Eye (tissue), 1 donor: ENCODE data around the gene ZNF14.
"Not testable (repeated sequence)": the region's sequence is repeated elsewhere in the genome, so short reads cannot be mapped to it uniquely, and the experiment has no call there.

Source experiments
- DNase-seq: peaks from one replicate; pipeline ENCODE4 v3.0.0-alpha.2; 2015

Gene ZNF14

DNA sequence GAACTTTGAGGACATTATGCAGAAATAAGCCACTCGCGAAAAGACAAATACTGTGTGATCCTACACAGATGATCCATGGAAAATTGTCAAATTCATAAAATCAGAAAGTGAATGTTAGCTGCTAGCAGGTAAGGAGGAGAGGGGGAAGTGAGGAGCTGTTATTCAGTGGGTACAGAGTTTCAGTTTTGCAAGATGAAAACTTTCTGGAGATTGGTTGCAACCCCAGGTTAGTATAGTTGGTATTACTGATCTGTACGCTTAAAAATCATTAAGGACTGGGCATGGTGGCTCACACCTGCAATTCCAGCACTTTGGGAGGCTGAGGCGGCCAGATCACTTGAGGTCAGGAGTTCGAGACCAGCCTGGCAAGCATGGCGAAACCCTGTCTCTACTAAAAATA lies 46.3 kb downstream of the ZNF14 start:
- no peak for DNase-seq

DNA sequence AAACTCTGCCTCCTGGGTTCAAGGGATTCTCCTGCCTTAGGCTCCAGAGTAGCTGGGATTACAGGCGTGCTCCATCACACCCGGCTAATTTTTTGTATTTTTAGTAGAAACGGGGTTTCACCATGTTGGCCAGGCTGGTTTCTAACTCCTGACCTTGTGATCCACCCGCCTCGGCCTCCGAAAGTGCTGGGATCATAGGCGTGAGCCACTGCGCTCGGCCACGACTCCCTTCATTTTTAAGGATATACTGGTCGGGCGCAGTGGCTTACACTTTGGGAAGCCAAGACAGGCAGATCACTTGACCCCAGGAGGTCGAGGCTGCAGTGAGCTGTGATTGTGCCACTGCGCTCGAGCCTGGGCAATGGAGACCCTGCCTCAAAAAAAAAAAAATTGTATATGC lies 46.8 kb downstream of the ZNF14 start:
- not testable (repeated sequence) for DNase-seq

DNA sequence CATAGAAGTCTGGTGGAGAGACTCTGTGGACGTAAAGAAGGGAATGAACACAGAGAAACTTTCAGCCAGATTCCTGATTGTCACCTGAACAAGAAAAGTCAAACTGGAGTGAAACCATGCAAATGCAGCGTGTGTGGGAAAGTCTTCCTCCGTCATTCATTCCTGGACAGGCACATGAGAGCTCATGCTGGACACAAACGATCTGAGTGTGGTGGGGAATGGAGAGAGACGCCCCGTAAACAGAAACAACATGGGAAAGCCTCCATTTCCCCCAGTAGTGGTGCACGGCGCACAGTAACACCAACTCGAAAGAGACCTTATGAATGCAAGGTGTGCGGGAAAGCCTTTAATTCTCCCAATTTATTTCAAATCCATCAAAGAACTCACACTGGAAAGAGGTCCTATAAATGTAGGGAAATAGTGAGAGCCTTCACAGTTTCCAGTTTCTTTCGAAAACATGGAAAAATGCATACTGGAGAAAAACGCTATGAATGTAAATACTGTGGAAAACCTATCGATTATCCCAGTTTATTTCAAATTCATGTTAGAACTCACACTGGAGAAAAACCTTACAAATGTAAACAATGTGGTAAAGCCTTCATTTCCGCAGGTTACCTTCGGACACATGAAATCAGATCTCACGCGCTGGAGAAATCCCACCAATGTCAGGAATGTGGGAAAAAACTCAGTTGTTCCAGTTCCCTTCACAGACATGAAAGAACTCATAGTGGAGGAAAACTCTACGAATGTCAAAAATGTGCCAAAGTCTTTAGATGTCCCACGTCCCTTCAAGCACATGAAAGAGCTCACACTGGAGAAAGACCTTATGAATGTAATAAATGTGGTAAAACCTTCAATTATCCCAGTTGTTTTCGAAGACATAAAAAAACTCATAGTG lies 53.5 kb downstream of the ZNF14 start:
- no peak for DNase-seq

DNA sequence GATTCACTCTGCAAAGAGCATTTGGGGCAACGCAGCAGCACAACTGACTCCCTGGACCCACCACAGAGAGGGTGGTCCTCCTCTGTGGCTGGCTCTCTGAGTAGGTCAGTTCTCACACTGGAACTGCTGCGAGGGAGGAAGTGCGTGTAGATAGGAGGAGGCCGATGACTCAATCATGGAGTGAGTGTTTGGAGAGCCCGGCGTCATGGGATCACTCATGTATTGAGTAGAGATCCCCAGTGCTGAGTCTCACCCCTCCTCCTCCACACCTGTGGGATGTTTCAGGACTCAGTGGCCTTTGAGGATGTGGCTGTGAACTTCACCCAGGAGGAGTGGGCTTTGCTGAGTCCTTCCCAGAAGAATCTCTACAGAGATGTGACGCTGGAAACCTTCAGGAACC lies 55.3 kb downstream of the ZNF14 start:
- DNase-seq = no peak

DNA sequence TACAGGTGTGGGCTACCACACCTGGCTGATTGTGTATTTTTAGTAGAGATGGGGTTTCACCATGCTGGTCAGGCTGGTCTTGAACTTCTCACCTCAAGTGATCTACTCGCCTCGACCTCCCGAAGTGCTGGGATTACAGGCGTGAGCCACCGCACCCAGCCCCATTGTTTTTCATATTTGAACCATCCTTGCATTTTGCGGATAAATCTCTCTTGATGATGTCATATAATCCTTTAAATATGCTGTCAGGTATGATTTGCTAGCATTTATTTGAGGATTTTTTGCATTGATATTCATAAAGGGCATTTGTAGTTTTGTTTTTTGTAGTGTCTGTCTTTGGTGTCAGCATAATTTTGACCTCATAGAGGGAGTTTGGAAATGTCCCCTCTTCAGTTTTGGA lies 58.6 kb downstream of the ZNF14 start:
- DNase-seq = no peak

DNA sequence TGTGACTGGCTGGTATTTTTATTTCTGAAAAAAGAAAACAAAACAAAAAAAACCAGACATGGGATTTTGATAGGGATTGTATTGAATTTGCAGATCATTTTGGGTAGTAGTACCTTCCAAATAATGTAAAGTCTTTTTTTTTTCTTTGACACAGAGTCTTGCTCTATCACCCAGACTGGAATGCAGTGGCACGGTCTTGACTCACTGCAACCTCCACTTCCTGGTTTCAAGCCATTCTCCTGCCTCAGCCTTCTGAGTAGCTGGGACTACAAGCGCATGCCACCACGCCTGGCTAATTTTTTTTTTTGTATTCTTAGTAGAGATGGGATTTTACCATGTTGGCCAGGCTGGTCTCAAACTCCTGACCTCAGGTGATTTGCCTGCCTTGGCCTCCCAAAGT lies 60.1 kb downstream of the ZNF14 start:
- DNase-seq = no peak

DNA sequence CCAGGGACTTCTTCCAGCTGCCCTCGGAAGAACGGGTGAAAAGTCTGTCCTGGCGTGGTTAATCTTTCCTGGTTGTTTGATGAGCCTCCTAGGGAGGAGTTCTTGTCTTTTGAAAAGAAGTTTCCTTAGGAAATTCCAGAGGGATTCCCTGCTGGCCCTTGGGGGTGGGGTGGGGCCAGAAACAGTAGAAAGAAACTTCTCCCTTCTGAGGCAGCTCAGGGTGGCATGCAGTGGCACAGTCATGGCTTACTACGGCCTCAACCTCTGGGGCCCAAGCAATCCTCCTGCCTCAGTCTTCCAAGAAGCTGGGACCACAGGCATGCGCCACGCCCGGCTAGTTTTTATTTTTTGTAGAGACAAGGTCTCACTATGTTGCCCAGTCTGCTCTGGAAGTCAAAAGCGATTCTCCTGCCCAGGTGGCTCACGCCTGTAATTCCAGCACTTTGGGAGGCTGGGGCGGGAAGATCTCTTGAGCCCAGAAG lies 62.8 kb downstream of the ZNF14 start:
- DNase-seq = no peak

DNA sequence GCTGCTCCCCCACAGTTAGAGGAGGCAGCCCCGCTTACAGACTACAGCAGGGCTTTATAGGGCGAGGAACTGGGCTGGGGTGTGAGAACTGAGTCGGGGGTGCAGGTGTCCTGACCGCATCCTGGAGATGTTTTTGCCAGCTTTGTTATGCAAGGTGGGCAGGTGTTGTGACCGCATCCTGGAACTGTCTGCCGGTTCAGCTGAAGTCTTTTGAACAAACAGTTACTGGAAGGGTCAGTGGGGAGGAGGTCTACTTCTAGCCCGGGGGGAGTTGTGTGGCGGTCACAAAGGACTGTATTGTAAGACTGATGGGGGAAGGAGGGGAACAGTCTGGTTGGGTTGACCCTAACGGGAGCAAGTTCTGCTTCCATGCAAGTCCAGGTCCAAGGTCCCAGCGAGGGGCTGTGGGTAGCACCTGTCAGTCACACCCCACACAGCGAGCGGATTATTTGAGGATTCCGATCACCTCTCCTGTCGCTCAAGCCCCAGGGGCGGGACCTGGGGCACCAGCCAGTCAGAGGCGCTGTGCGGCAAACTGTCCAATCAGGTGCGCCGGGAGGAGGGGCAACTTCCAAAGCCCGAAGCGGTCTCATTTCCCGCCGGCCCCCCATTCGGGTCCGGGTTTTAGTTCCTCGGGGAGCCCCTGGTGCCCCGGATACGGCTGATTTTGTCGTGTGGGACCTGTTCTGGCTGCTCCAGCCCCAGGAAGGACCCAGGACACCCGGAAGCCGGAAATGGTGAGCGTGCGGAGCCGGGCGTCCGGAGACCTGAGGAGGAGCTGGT lies 64.5 kb downstream of the ZNF14 start, which contains the start of gene ZNF101:
ZNF101 (plus strand) TSS at position 610 of the 783 bp plus-strand sequence; CDS start at position 735, 125 bp downstream.
- DNase-seq = peak; percentile 97

DNA sequence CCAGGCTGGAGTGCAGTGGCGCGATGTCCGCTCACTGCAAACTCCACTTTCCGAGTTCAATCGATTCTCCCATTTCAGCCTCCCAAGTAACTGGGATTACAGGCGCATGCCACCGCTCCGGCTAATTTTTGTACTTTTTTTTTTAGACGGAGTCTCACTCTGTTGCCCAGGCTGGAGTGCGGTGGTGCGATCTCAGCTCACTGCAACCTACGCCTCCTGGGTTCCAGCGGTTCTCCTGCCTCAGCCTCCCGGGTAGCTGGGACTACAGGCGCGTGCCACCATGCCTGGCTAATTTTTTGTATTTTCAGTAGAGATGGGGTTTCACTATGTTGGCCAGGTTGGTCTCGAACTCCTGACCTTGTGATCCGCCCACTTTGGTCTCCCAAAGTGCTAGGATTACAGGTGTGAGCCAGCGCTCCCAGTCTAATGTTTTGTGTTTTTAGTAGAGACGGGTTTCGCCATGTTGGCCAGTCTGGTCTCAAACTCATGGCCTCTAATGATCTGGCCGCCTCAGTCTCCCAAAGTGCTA lies 67.4 kb downstream of the ZNF14 start:
- not testable (repeated sequence) for DNase-seq

DNA sequence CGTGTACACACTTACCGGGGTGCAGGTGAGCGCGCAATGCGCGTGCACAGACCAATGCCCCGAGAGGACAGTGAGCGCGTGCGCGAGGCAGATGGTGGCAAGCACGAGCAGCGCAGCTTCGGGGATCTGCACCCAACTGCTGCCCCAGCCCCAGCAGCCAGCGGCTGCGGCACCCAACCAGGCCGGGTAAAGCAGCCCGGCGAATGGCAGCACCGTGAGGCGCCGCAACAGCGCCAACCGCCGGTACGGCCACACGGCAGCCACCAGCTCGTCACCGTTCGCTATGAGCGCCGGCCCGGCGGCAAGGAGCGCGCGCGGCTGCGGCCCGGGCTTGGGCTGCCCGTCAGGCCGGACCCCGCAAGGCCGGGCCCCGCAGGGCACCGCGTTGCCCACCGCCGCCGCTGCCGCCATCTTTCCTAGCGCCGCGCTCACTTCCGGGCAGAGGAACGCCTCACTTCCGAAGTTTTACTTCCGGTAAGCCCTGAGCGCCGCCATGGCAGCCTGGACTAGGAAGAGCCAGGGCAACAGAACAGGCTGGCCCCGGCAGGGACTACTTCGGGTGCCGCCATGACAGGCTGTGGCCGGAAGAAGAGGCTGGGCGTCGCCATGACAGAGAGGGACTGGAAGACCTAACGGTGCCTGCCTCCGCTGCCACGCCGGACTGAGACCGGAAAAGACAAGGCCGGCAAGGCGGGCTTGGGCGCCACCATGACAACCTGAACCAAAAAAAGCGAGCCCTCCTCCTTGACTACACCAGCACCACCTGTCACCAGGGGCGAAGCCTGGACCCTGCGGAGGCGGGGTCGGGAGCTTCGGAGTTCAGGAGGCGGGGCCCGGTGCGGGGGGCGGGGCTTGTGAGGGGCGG lies 69.4 kb downstream of the ZNF14 start, which contains the start of gene ATP13A1:
ATP13A1 (minus strand) TSS at position 421 of the 865 bp plus-strand sequence; CDS start at position 411, 10 bp downstream.
- DNase-seq = peak; percentile 98

DNA sequence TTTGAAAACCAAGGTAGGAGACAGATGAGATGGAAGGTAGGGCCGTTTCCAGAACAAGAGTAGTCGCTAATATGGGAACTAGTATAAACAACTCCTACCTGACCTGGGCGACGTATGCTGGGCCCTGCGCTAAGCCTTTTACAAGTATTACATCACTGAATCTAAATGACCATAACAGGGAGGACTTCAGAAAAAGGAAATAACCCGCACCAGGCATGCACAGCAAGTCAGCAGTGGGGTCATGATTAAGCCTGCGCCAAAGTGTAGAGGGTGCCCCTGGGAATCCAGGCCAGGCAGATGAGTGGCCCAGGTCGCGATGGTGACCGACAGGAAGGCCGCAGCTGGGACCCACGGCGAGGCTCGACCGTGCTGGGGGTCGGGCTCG lies 70.0 kb downstream of the ZNF14 start:
- DNase-seq = no peak

DNA sequence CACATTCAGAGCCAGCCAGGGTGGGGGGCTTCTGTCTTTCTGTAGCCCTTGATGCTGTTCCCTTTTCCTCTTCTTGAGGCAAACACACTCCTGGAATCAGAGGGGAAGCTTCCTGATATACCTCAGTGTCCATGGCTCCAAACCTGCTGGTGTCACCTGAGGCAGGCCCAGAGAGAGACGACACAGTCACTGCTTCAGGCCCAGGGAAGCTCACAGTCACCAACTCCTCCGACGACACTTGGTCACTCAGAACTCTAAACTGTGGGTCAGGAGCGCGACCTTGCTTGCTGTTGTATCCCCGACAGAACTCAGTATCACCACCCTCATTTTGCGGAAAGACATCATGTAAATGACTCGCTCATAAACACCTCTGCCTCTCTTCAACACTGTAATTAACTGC lies 70.6 kb downstream of the ZNF14 start:
- DNase-seq = no peak

DNA sequence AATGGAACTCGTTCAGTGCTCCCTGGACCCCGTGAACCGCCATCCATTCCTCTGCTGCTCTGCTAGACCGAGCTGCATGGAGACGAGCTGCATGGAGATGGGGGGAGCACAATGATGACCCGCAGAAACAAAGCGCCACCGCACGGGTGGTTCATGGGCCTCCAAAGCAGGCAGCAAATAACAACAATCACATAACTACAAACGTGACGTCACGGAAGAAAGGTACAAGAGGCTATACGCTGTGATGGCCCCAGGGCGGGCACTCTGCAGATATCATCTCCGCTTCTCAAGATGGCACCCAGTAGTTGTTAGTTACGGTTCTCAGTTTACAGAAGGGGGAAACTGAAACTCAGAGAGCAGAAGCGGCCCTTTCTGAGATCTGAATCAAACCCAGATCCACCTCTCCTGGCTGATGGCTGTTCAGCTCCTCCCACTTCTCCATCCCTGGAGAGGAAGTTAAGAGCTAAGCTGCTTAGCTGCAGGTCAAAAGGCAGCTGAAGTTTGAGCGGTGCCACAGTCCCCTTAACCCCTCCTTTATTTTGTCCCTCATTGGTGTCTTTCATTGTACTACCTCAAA lies 71.1 kb downstream of the ZNF14 start:
- no peak for DNase-seq

DNA sequence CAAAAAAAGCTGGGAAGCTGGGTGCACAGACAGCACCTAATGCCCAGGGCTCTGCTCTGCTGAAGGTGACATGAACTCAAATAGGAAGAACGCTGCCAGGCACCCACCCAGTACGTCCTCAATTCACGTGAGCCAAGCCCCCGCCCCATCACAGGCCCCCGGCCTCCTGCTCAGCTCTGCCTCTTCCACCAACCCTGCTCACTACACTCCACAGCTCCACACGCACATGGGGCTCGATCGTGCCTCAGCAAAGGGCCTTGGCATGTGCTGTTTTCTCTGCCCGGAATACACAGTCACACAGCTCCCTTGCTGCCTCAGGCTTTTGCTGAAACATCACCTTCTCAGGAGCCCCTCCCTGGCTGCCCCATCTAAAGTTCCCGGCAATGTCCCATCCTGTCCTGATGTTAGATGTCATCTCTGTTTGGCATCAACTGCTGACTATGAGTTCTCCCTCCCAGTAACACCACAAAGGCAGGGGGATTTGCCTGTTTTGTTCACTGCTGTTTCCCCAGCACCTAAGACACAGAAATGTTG lies 71.7 kb downstream of the ZNF14 start:
- no peak for DNase-seq
